HEK293 (cell line): ENCODE results near the gene SIX3.

ENCODE experiments used
- CTCF ChIA-PET: fragments of 350-600 bp; formaldehyde crosslinking; extraction: SDS; loops from one replicate; lab custom pipeline; 2021; ENCODE audit warnings: antibody characterized with exemption; lab: Yijun Ruan, JAX
- POLR2A ChIA-PET: fragments of 300-600 bp; formaldehyde crosslinking; extraction: SDS; loops from one replicate; lab custom pipeline; 2020; ENCODE audit warnings: antibody characterized with exemption, inconsistent platforms; lab: Yijun Ruan, JAX
- H3K27ac ChIP-seq: fragments of 200-500 bp; sonication (Bioruptor generic); 2 replicates; pipeline ENCODE4 v1.5.1; 2014; ENCODE audit warnings: low read depth, low read length, control low read depth, inconsistent platforms; ENCODE audit errors: extremely low read depth
- H3K36me3 ChIP-seq, 2 experiments: fragments of 200-500 bp in 1 of 2; sonication (Bioruptor generic) in 1 of 2; 1 replicate in 1 of 2; 2 replicates in 1 of 2; pipeline ENCODE4 v1.5.1; 2014 to 2017; ENCODE audit warnings: inconsistent platforms in 2 of 2, low read length in 2 of 2; ENCODE audit not compliant: control insufficient read depth in 2 of 2, insufficient read depth in 1 of 2
- H3K4me1 ChIP-seq: fragments of 200-500 bp; sonication (Bioruptor generic); 2 replicates; pipeline ENCODE4 v1.5.1; 2014; ENCODE audit warnings: mild to moderate bottlenecking, low read length, inconsistent platforms; ENCODE audit not compliant: control insufficient read depth, insufficient read depth
- H3K4me3 ChIP-seq: 2 replicates; pipeline ENCODE4 v1.5.1; 2011; ENCODE audit warnings: low read depth, mild to moderate bottlenecking, control low read depth, low read length, moderate library complexity
- H3K9me3 ChIP-seq: fragments of 200-500 bp; sonication (Bioruptor generic); 2 replicates; pipeline ENCODE4 v1.5.1; 2014; ENCODE audit warnings: low read depth, low read length, inconsistent platforms; ENCODE audit not compliant: control insufficient read depth, insufficient read depth
- ATF2 ChIP-seq: fragments of 450-650 bp; formaldehyde crosslinking; IDR thresholded peaks from 2 replicates; pipeline ENCODE4 v1.5.1; 2016; ENCODE audit warnings: missing biosample characterization, missing genetic modification characterization, low read depth
- GFI1B ChIP-seq: fragments of 450-650 bp; formaldehyde crosslinking; IDR thresholded peaks from 2 replicates; pipeline ENCODE4 v1.5.1; 2016; ENCODE audit warnings: missing biosample characterization, missing genetic modification characterization
- KLF16 ChIP-seq: fragments of 450-650 bp; formaldehyde crosslinking; IDR thresholded peaks from 2 replicates; pipeline ENCODE4 v1.5.1; 2017; ENCODE audit warnings: missing biosample characterization, missing genetic modification characterization
- KLF7 ChIP-seq: fragments of 450-650 bp; formaldehyde crosslinking; IDR thresholded peaks from 2 replicates; pipeline ENCODE4 v1.5.1; 2016; ENCODE audit warnings: missing biosample characterization, missing genetic modification characterization, borderline replicate concordance
- MEIS1 ChIP-seq: sonication (generic); formaldehyde crosslinking; IDR thresholded peaks from 2 replicates; pipeline ENCODE4 v1.8.1; 2022; ENCODE audit warnings: missing genetic modification reagents, mild to moderate bottlenecking, borderline replicate concordance
- PBX3 ChIP-seq: sonication (generic); formaldehyde crosslinking; IDR thresholded peaks from 2 replicates; pipeline ENCODE4 v1.8.1; 2022; ENCODE audit warnings: mild to moderate bottlenecking, moderate library complexity, missing genetic modification reagents
- PRDM2 ChIP-seq: fragments of 450-650 bp; formaldehyde crosslinking; IDR thresholded peaks from 2 replicates; pipeline ENCODE4 v1.5.1; 2016; ENCODE audit warnings: missing biosample characterization, missing genetic modification characterization, borderline replicate concordance
- SCRT2 ChIP-seq: fragments of 450-650 bp; formaldehyde crosslinking; IDR thresholded peaks from 2 replicates; pipeline ENCODE4 v1.5.1; 2016; ENCODE audit warnings: missing biosample characterization, missing genetic modification characterization
- ZBTB21 ChIP-seq: fragments of 450-650 bp; formaldehyde crosslinking; IDR thresholded peaks from 2 replicates; pipeline ENCODE4 v1.5.1; 2017; ENCODE audit warnings: missing biosample characterization, missing genetic modification characterization
- ZBTB44 ChIP-seq: fragments of 450-650 bp; IDR thresholded peaks from 2 replicates; pipeline ENCODE4 v1.5.1; 2018; ENCODE audit warnings: missing biosample characterization, mild to moderate bottlenecking, missing genetic modification characterization
- ZBTB6 ChIP-seq: fragments of 450-650 bp; formaldehyde crosslinking; IDR thresholded peaks from 2 replicates; pipeline ENCODE4 v1.5.1; 2017; ENCODE audit warnings: missing biosample characterization, missing genetic modification characterization
- ZNF280D ChIP-seq: fragments of 450-650 bp; formaldehyde crosslinking; IDR thresholded peaks from 2 replicates; pipeline ENCODE4 v1.5.1; 2016; ENCODE audit warnings: missing biosample characterization, missing genetic modification characterization
- ZNF398 ChIP-seq: fragments of 450-650 bp; formaldehyde crosslinking; IDR thresholded peaks from 2 replicates; pipeline ENCODE4 v1.5.1; 2017; ENCODE audit warnings: missing biosample characterization, missing genetic modification characterization
- ZNF645 ChIP-seq: fragments of 450-650 bp; formaldehyde crosslinking; IDR thresholded peaks from 2 replicates; pipeline ENCODE4; 2016; ENCODE audit warnings: missing biosample characterization, missing genetic modification characterization
- ZNF654 ChIP-seq: fragments of 450-650 bp; formaldehyde crosslinking; IDR thresholded peaks from 2 replicates; pipeline ENCODE4 v1.5.1; 2016; ENCODE audit warnings: low read depth, missing biosample characterization, missing genetic modification characterization
- ZNF704 ChIP-seq: fragments of 450-650 bp; formaldehyde crosslinking; IDR thresholded peaks from 2 replicates; pipeline ENCODE4 v1.5.1; 2016; ENCODE audit warnings: missing biosample characterization, missing genetic modification characterization
- ZSCAN16 ChIP-seq: fragments of 450-650 bp; formaldehyde crosslinking; IDR thresholded peaks from 2 replicates; pipeline ENCODE4 v1.5.1; 2016; ENCODE audit warnings: missing biosample characterization, missing genetic modification characterization

Gene SIX3

GRCh38 chr2:44937688-44938240, 3.7 kb upstream of the SIX3 start:
- Histone ChIP-seq H3K4me1 (no peaks in the 10 kb centered on the region), H3K9me3 (no peaks in the 10 kb centered on the region), H3K36me3 (no peaks in the 10 kb centered on the region), H3K4me3 (no peak overlapping the region), H3K27ac (no peak overlapping the region)
- CTCF ChIA-PET, result interaction anchor here (0.6 to 0.9 kb wide), 3 partner anchors 18 to 458 kb away, joined by 3 read pairs; no protein-coding TSS in a partner anchor
- POLR2A ChIA-PET, result interaction anchor here (0.7 kb wide), 1 partner anchor 257 kb away, joined by 3 read pairs; no protein-coding TSS in a partner anchor
- TF ChIP-seq ZSCAN16 (tag by site-specific recombination) (no peak), ZNF654 (no peak), ZNF280D (no peak), GFI1B (tag by site-specific recombination) (no peak), KLF16 (no peak), PRDM2 (tag by site-specific recombination) (no peak), ZNF704 (tag by site-specific recombination) (no peak), ATF2 (tag by site-specific recombination) (no peak), ZBTB44 (tag by site-specific recombination) (no peak), ZNF645 (tag by site-specific recombination) (no peak), SCRT2 (tag by site-specific recombination) (no peak), ZBTB21 (tag by site-specific recombination) (no peak), ZBTB6 (tag by site-specific recombination) (no peak), ZNF398 (tag by site-specific recombination) (no peak), MEIS1 (CRISPR knock-in tag) (no peak), PBX3 (CRISPR knock-in tag) (no peak), KLF7 (tag by site-specific recombination) (no peak)
